MM.1S (cell line): ENCODE measurements around the gene ZNF474.

Experiments used
- CTCF ChIP-seq: fragments of 300-600 bp; sonication (generic); IDR thresholded peaks from 2 replicates; pipeline ENCODE4 v1.5.1; 2016; ENCODE audit warnings: antibody characterized with exemption, low read length, mixed read lengths
- EZH2 ChIP-seq: fragments of 300-600 bp; sonication (generic); optimal IDR thresholded peaks from 2 replicates; pipeline ENCODE3; 2017; ENCODE audit warnings: low read depth, mild to moderate bottlenecking, antibody characterized with exemption, low read length, mixed read lengths

DNA sequence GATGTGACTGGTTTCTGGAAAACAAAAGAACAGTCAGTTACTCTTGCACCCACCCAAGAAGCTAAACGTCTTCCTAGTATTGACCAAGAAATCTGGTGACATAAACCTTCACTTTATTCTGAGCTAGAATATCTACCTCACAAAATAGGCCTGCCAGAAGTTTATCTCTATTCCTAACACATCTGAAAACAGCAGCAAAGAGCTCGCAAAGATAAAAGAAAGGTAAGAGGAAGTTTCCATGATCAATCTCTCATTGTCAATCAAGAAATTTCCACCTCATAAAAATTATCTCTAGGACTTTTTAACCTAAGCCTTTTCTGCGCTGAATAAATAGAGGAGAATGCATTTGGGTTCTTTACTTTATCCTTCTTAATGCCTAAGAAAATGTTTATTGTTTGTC lies 17.3 kb upstream of the ZNF474 start:
- TF ChIP-seq CTCF (no peak), EZH2 (no peak)
